Putamen (tissue), 1 donor: Measurements from ENCODE around the gene CHMP5.

Experiments
- DNase-seq: peaks from one replicate; pipeline ENCODE4 v3.0.0-alpha.2; 2016; ENCODE audit warnings: low spot score

CHMP5 gene

DNA sequence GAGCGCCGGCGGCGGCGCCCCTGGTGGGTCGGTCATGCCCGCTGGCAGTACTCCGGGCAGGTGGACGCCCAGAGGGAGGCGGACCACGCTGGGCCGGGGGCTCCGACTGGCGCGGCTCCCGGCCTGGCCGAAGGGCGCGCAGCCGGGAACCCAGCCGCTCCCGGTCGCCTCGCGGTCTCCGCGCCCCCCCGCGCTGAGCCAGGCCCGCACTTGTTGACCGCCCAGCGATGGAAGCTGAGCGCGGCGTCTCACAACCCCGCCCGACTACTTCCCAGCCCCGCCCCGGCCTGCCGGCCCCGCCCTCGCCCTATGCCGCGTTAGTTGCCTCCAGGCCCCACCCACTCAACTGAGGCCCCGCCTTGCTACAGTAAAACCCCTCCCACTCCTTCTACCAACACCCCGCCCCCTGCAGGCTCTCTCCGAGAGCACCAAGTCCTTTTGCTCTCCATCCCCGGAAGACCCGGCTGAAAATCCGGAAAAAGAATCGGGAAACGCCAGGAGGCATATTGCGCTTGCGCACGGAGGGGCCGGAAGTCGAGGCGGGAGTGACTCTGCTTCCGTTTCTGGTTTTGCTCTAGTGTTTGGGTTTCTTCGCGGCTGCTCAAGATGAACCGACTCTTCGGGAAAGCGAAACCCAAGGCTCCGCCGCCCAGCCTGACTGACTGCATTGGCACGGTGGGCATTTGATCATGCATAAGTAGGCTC, at the start of gene CHMP5, which contains the start of gene BAG1:
CHMP5 (plus strand) TSS at position 577 of the 705 bp plus-strand sequence; CDS start at position 607, 30 bp downstream.
BAG1 (minus strand) TSS at position 236 of the 705 bp plus-strand sequence.
- peak; percentile 100 for DNase-seq

DNA sequence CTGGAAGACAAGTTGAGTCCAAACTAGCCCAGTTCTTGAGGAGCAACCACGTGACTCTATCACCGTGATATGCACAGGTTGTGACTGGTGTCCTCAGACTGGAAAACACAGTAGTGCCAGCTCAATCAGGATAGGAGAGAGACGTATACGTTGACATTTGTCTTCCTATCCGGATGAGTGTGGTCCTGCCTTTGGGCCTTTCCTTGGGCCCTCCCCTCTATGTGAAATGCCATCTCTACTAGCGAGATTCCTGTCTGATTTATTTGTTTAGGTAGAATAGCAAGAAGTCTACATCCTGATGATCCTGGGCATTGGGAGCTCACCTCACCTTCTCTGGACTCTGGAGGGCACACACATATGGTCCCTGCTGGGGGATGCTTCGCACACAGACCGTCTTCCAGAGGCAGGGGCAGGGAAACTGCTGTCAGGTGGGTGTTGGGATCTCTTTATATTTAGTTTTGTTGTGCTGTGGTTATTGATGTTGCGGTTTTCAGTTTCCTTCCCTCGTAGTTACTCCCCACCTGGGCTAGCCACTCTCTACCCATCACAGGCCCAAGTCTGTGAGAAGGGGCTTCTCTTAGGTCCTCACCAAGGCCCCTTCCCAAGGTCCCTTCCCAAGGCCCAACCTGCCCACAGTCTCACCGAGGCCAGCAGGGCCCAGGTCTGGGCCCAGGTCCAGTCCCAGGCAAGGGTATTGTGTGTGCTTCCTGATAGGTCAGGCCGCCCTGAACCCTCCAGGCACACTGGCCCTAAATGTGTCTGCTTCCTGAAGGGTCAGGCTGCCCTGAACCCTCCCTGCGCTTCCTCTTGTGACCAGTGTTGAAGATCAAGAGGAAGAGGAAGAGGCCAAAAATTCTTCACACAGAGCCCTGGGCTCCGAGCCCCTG, 43.9 kb upstream of the CHMP5 start:
- no peak for DNase-seq

DNA sequence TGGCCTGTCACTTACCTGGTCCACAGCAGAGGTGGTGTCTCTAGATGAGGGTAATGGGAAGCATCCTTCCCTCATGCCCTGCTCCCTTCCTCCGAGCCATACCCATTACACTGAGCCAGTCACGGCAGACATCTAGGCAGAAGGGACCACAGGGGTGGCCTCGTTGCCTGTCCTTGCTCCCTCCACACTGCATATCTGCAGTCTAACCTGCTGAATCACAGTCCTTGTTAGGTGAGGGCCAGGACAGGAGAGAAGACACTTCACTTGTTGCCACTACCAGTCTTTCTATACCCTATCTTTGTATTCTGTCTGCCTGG, 43.3 kb upstream of the CHMP5 start:
- no peak for DNase-seq

DNA sequence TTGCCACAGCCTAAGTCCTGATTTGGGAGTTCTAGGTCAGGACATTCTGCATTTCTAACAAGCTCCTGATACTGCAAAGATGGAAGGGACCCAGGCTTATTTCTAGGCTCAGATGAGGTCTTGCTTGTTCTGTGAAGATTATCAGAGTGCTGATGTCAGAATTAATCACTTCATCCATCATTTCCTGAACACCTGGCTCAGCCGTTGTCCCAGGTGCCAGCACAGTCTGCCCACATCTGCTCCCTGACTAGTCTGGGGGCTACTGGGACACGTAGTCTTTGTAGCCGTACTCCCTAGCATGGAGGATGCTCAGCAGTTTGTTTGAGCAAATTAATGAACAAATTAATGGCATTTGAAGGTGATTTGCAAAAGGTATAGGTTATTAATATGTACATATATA, 42.8 kb upstream of the CHMP5 start:
- DNase-seq = no peak

DNA sequence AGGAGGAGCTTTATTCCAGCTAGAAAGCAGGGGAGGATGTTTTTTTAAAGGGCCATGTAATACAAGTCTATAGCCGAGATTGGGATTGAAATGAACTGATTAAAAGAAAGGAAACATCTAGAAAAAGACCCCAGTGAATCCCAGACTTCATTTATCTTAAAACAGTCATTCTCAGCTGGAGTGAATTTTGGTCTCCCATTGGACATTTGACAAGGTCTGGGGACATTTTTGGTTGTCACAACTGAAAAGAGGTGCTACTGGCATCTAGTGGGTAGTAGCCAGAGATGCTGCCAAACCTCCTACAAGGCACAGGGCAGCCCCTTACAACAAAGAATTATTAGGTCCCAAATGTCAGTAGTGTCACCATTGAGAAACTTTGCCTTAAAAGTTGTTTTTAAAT, 41.2 kb upstream of the CHMP5 start:
- DNase-seq = no peak

DNA sequence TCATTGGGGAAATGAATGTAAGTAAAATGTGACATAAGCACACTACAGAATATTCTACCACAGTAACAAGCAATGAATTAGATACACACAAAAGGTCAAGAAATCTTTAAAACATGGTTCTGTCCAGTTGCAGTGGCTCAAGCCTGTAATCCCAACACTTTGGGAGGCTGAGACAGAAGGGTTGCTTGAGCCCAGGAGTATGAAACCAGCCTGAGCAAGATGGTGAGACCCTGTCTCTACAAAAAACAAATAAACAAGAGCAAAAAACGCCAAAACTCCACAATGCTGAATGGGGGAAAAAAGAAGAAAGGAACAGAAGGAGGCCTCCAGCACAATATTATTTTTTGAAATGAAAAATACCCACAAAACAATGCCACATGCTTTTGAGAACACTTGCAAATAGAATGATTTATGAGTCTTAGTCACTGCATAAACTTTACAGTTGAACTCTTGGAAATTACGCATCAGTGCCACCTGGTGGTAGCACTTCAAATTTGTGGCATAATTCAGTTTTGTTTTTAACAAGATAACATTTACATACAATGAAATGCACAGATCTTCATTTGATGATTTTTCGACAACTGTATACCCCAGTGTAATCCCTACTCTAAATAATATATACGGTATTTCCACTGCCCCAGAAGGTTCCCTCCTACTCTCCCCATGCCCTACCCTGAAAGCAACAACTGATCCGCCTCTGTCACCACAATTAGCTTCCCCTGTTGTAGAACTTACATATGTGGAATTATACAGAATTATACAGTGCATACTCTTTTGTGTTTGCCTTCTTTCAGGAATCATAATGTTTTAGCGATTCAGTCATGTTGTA, 39.3 kb upstream of the CHMP5 start:
- DNase-seq = peak; percentile 63

DNA sequence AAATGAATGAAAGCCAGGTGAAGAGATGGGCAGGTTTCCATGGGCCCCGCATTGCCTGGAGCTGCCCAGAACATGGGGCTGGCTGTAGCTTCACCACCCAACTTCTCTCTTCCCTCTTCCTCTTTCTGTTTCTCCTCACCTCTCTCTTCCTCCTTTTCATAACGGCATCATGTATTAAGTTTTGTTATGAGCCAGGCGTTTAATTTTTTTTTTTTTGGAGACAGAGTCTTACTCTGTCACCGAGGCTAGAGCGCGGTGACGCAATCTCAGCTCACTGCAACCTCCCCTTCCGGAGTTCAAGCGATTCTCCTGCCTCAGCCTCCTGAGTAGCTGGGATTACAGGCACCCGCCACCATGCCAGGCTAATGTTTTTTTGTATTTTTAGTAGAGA, 37.8 kb upstream of the CHMP5 start:
- no peak for DNase-seq

DNA sequence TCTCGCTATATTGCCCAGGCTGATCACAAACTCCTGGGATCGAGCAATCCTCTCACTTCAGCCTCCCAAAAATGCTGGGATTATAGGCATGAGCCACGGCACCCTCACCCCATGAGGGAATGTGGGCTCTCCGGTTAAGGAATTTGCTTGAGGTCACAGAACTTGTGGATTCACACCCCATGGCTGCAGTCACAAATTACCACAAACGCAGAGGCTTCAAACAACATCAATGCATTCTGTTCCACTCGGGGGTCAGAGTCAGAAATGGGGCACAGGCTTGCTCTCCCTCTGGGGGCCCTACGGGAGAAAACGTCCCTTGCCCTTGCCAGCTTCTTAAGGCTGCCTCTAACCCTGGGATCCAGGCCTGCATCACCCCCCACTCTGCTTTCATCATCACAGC, 37.1 kb upstream of the CHMP5 start:
- no peak for DNase-seq

DNA sequence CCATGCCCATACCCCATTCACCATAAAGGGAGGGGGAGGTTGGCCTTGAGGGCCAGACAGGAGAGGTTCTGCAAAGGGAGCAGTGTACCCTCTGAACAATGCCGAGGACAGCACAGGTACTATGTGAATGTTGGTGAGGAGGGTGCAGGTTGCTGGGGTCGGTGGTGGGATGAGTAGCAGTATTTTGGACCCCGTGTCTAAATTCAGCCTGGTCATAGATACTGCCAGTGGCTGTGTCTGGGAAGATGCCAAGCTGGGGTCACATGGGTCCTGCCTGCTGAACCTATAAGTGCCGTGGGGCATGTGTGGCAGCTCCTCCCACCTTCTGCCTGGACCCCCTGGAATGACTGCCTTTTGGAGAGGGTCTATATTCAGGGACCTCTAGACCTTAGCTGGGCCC, 36.2 kb upstream of the CHMP5 start:
- DNase-seq = no peak

DNA sequence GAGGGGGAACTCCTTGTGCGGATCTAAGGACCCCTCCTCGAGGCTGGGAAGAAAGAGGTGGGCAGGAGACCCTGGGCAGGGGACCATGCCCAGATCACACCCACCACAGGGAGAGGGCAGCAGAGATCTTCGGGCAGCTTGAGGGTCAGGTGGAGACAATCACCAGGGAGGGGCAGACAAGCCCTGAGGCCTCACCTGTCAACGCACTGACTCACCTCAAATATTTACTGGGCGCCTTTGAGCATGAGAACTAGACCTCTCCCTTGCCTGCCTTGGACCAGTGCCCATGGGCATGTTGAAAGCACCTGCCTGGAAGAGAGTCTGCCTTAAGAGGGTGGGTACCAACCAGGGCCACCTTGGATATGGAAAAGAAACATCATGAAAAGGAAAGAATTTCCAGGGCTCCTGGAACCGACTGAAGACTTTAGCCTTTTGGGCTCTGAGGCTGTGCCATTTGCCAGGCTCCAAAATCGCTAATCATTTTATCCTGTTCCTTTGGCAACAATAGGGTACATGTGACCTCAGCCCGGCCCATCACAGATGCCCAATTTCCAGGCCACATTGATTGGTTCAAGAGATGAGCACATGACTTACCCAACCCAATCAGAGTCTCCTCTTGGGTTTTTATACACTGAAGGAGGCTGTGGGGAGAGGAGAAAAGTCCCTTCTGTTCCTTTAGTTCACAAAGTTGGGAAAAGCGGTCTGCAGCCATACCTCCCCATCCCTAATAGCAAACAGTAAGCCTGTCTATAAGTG, 35.3 kb upstream of the CHMP5 start:
- DNase-seq = no peak

DNA sequence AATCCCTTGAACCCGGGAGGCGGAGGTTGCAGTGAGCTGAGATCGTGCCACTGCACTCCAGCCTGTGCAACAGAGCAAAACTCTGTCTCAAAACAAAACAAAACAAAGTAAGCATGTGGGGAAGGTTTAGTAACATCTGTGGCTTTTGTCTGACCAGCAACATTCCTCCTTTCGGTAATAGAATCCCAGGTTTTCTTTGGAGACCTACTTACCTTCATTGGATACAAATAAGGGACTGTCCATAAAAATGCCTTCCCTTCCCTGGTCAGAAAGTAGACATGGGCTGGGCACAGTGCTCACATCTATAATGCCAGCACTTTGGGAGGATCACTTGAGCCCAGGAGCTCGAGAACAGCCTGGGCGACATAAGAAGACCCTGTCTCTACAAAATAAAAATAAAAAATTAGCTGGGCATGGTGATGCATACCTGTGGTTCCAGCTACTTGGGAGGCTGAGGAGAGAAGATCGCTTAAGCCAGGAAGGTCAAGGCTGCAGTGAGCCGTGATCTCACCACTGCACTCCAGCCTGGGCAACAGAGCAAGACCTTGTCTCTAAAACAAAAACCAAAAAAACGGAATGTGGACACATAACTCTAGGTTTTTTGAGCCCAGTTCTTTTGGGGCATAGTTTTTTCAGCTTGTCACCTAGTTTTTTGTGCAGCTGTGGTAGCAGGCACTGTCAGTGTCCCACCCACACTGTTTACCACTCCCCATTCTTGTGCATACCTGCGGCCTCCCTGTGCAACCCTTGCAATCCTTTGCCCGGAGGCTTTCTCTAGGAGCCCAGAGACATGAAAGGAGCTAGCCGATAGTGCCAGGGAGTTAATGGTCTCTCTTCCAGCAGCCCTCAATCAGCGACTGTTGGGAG, 33.9 kb upstream of the CHMP5 start:
- no peak for DNase-seq

DNA sequence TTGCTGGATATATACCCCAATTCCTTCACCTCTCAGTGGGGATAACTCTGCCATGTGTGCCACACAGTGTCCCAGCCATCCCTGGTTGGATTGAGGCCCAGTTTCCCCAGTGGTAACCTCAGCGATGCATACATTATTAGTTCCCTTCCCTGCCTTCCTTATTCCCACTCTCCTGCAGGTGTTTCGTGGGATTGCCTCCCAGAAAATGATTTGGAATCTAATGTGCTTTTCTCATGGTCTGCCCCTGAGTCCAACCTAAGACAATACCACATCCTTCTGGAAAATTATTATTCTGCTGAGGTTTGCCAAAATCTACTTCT, 33.3 kb upstream of the CHMP5 start:
- DNase-seq = no peak

DNA sequence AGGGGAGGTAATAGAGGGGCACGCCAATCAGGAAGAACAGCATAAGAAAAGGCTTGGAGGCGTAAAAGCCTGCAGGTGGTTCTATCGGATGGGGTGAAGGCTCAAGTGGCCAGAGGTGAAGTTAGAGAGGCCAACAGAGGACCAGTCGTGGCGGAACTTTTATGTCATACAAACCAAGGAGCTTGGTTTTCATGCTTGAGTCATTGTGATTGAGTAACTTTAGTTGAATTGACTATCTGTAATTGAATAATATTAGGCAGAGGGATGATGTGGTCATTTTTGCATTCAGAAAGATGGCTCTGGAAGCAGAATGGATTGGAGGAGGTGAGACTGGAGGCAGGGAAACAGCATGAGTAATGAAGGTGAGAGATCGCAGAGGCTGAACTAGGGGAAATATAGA, 32.0 kb upstream of the CHMP5 start:
- no peak for DNase-seq

DNA sequence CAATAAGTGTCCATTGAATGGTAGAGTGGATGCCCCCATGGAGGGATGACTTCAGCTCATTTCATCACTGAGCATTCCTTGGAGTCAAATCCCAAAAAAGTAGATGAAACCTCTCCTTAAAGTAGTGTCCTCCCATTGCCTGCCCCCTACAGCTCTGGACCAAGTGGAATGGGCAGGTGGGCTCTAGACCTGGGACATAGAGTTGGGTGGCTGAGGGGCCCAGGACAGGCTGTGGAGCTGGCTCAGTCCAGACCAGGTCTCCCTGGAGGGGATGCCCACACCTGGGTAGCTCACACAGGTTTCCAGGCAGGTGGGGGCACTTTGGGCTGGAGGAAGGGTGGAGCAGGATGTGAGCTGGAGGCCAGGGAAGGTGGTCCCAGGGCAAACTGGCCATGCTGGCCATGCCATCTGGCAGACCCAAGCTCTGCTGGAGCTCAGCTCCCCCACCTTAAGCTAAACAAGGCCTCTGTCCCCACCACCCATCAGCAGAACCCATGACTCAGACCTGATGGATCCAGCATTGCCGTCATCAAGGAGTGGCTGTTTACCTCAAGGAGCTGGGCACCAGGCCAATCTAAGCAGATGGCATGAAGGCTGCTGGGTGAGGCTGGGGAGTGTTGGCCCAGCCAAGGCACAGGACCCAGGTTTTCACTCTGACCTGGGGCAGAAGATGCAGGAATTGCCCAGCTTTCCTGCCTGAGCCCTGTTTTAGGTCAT, 31.1 kb upstream of the CHMP5 start:
- no peak for DNase-seq

DNA sequence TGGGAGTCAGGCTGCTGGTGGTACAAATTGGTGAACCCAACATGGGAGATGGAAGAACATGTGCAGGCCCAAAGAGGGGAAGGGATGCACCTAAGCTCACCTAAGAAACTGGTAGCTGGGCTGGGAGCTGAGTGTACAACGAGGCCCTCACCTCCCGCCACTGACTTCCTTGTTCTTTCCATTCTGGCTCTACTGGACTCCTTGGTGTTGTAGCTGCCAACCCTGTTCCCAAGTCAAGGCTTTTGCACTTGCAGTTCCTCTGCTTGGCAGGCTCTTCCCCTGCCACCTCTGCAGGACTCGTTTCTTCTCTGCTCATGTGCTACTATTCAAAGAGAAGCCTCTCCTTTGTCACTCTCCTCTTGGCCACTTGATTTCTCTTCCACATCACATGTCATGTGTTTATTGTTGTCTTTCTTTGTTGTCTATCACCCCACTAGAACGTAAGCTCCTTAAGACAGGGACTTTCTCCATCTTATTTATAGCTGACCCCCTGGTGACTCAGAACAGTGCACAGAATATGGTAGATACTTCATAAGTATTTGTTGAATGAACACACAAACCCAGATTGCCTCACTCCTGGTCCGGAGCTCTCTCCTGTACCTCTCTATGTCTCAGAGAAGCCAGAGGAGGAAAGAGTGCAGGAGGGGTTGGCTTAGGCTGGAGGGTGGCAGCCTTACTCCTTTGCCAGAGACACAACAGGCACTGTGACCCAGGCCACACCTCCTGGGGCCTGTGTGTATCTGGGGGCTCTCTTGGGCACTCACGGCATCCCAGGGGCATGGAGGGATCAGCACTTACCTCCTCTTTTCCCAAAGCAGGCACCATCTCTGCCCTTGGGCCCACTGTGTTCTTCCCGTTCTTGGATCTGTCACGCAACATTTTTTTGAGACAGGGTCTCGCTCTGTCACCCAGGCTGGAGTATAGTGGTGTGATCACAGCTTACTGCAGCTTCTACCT, 30.1 kb upstream of the CHMP5 start:
- no peak for DNase-seq

DNA sequence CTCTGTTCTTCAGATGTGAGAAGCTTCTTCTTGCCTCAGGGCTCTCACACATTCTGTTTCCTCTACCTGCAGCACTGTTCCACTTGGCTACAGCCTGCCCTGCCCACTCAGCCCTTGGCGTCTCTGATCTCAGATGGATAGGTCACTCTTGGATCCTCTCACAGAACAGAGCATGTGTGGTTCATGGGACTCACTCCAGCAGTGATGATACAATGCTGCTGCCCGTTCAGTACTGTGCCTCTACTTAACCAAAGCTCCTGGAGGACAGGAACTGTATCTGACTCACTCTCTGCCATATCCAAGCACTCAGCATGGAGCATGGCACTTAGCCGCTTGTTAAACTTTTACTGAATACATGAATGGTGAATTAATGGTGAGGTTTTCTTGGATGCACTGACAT, 28.3 kb upstream of the CHMP5 start:
- DNase-seq = no peak

DNA sequence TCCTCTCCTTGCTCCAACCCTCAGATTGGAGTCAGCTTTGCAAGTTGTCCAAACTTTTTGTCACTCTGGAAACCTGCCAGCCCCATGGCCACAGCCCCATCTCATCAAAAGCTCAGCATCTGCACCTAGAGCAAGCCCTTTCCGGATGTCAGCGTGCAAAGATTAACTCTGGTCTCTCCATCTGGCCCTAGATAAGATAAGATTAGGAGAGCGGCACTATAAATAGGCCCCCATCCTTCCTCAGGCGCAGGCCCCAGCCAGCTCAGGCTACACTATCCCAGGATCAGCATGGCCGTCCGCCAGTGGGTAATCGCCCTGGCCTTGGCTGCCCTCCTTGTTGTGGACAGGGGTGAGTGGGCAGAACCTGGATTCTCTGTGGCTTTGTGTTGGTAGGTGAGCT, 24.9 kb upstream of the CHMP5 start, which contains the start of gene SPINK4:
SPINK4 (plus strand) TSS at position 247 of the 400 bp plus-strand sequence; CDS start at position 289, 42 bp downstream.
- DNase-seq = no peak

DNA sequence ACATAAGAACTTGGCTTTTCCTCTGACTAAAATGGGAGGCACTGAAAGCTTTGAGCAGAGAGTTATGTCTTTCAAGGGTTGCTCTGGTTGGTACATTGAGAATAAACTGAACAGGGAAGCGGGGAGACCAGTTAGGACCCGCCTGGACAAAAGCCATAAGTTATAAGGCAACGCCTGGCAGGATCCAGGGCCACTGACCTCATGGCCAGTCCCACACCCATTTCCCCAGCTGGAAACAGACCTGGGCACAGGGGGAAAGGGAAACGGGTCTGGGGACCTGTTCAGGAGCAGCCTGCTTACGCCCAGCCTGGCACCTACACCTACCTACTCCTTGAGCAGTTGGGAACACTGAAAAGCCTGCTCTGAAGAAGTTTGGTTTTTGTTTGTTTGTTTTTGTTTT, 23.6 kb upstream of the CHMP5 start:
- no peak for DNase-seq

DNA sequence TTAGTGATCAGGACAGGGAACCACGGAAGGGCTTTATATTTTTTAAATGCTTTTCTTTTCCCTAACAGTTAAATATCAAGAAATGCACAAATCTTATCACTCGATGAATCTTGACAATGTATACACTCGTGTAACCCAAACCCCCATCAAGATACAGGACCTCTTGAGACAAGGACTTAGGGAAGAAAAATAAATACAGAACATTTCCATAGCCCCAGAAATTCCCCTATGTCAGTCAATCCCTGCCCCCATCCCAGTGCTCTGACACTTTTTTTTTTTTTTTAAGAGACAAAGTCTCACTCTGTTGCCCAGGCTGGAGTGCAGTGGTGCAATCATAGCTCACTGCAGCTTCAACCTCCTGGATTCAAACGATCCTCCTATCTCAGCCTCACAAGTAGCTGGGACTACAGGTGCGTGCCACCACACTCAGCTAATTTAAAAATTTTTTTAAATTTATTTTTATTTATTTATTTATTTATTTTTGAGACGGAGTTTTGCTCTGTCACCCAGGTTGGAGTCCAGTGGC, 22.2 kb upstream of the CHMP5 start:
- DNase-seq = no peak
